ENCODE results near the gene HDAC11.

GRCh38 chr3:13474776-13475303, 5.3 kb upstream of the HDAC11 start:
- TF ChIP-seq EZH2phosphoT487 (IDR thresholded peaks at IDR 0.05; ENCODE audit: borderline replicate concordance, low read depth, low read length) (no peak), CTCF (conservative IDR thresholded peaks at IDR 0.05; ENCODE audit: low read length) (no peak)

Measured in OCI-LY7 (cell line).